Tracheal epithelial cell (primary cell): ENCODE measurements around the gene CCDC83. TPM values are rescaled to one million over a fixed set of nuclear protein-coding genes. Genes with fewer than 3 reads are reported as not detected.

ENCODE experiments used
- total RNA-seq: library from RNA; depleted of rRNA; stranded (reverse); fragments of >200 nt; gene quantifications from 2 replicates; pipeline ENCODE4 v1.2.1, GENCODE V29; 2014

The CCDC83 gene
- total RNA-seq = not detected in 2 replicates

GRCh38 chr11:85855341-85855656, at the start of gene CCDC83:
Gene CCDC83 (plus strand): TSS chr11:85855383. CDS start chr11:85865124, 9,741 bp downstream.

GRCh38 chr11:85810871-85811611, 44.1 kb upstream of the CCDC83 start, which contains the start of gene SYTL2:
Gene SYTL2 (minus strand): TSS chr11:85811141. CDS start chr11:85757725, 53,416 bp downstream.

Other genes with a start within 250 kb of the CCDC83 start
- 0.48 and 0.85 TPM in 2 replicates for gene DLG2, start 228.0 kb upstream of the CCDC83 start, total RNA-seq
- gene TMEM126B, start 226.8 kb upstream of the CCDC83 start, total RNA-seq = 48.0 and 85.9 TPM in 2 replicates
- gene TMEM126A, start 207.4 kb upstream of the CCDC83 start, total RNA-seq = 30.8 and 40.5 TPM in 2 replicates
- gene CREBZF, start 190.3 kb upstream of the CCDC83 start, total RNA-seq = 42.7 and 50.1 TPM in 2 replicates
- gene CCDC89, start 169.2 kb upstream of the CCDC83 start, total RNA-seq = not detected in 2 replicates
- gene SYTL2, start 44.2 kb upstream of the CCDC83 start, total RNA-seq = 11.1 and 20.0 TPM in 2 replicates
- gene PICALM, start 213.7 kb downstream of the CCDC83 start, total RNA-seq = 219 and 317 TPM in 2 replicates